Measurements from ENCODE around the gene CFAP161. TPM values are rescaled to one million over a fixed set of nuclear protein-coding genes. Genes with fewer than 3 reads are reported as not detected.

Gene CFAP161
- total RNA-seq, 4 donors from 2014 or later = 0.49 to 0.68 TPM; not detected in 2

GRCh38 chr15:81181220-81181619 is 47.1 kb downstream of the CFAP161 start:
- TF ChIP-seq CTCF (IDR thresholded peaks at IDR 0.05; ENCODE audit: low read depth) = no peak

GRCh38 chr15:81182031-81182755 is 48.1 kb downstream of the CFAP161 start:
- no peak for TF ChIP-seq CTCF (IDR thresholded peaks at IDR 0.05; ENCODE audit: low read depth)

DNA sequence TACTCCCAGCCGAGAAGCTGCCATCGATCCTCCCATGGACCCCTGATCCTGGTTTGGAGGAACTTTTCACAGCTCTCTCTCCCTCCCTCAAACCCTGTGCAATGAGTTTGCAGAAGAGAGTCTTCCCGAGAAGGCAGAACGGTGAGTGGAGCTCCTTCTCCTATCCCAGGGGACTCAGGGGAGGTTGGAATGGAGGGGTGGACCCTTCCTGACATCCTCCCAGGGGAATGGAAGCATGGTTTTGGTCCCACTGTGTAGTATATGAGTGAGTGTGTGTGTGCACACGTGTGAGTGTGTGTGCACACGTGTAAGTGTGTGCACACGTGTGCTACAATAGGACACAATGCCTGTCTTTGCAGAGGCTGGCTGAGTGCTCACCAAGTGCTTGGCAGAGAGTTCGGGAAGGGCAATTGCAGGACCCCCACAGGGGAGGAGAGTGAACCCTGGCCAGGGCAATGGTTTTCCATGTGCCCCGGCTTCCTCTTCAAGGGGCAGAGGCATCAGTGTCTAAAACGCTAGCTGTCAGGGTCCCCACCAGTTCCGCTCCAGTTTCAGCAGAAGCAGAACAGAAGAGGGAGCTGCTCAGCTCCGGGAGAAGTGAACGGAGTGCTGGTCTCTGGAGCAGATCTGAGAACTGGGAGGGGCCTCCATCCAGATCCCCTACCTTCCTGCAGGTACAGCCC is 48.8 kb downstream of the CFAP161 start:
- no peak for TF ChIP-seq CTCF (IDR thresholded peaks at IDR 0.05; ENCODE audit: low read depth)

DNA sequence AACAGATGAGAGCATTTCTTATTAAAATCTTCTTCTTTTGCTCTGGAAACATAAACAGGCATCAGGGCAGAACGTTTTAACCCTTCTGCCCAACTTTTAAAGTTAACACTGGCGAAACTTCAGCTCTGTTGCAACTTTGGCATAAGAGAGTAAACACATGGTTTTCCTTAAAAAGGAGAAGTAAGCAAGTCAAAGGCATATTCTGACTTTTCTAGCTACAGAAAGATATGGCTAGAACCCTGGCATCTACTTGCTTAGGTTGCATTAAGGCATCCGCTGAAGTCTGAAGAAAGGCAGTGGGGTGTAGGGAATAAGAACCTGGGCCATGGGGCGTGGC is 49.3 kb downstream of the CFAP161 start:
- no peak for TF ChIP-seq CTCF (IDR thresholded peaks at IDR 0.05; ENCODE audit: low read depth)

DNA sequence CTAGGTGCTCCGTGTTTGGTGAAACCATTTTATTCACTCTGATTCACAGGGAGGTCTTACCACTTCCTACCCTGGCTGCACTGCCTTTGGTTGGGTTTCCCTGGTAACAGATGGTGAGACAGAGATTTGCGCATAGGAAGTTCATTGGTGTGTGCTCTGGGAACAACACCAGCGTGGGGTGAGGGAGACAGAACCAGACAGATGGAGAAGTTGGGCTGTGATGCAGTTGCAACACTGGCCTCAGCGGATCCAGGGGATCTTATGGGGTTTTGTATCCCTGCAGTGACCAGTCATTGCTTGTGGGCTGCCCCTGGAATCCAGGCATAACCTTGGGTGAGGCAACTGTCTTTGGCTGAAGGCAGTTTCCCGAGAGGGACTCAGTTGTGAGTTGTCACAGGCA is 50.1 kb downstream of the CFAP161 start:
- no peak for TF ChIP-seq CTCF (IDR thresholded peaks at IDR 0.05; ENCODE audit: low read depth)

- TF ChIP-seq CTCF (IDR thresholded peaks at IDR 0.05; ENCODE audit: low read depth) = no peak
These were observed 51.7 kb downstream of the CFAP161 start for GRCh38 chr15:81185631-81186295.

GRCh38 chr15:81188354-81188753 is 54.3 kb downstream of the CFAP161 start:
- no peak for TF ChIP-seq CTCF (IDR thresholded peaks at IDR 0.05; ENCODE audit: low read depth)
